HUES64 (cell line): ENCODE measurements around the gene KCNA3.

ENCODE experiments used
- H3K27ac ChIP-seq: 2 replicates; pipeline ENCODE4 v1.7.0; 2013; ENCODE audit warnings: low read depth, low read length, inconsistent platforms
- H3K27me3 ChIP-seq: 2 replicates; pipeline ENCODE4 v1.6.1; 2013; ENCODE audit warnings: mild to moderate bottlenecking, low read length; ENCODE audit not compliant: insufficient read depth
- H3K36me3 ChIP-seq: 2 replicates; pipeline ENCODE4 v1.6.1; 2013; ENCODE audit warnings: mild to moderate bottlenecking, low read length; ENCODE audit not compliant: insufficient read depth
- H3K4me1 ChIP-seq: 2 replicates; pipeline ENCODE4 v1.6.1; 2013; ENCODE audit warnings: mild to moderate bottlenecking, low read length, moderate library complexity; ENCODE audit not compliant: insufficient read depth
- H3K4me3 ChIP-seq: 2 replicates; pipeline ENCODE4 v1.5.1; 2013; ENCODE audit warnings: mild to moderate bottlenecking, low read length, moderate library complexity
- H3K9ac ChIP-seq: 2 replicates; pipeline ENCODE4 v1.6.1; 2013; ENCODE audit warnings: mild to moderate bottlenecking, low read depth, low read length
- H3K9me3 ChIP-seq: 2 replicates; pipeline ENCODE4 v1.6.1; 2013; ENCODE audit warnings: low read depth, low read length; ENCODE audit not compliant: insufficient read depth
- WGBS: fragments of 150-250, 120-280 bp; methylation state at CpG from one replicate; pipeline ENCODE4 v1.1.7; 2013; ENCODE audit warnings: missing lambda C conversion rate; 5-methylcytosine and 5-hydroxymethylcytosine counted together

KCNA3 gene

DNA sequence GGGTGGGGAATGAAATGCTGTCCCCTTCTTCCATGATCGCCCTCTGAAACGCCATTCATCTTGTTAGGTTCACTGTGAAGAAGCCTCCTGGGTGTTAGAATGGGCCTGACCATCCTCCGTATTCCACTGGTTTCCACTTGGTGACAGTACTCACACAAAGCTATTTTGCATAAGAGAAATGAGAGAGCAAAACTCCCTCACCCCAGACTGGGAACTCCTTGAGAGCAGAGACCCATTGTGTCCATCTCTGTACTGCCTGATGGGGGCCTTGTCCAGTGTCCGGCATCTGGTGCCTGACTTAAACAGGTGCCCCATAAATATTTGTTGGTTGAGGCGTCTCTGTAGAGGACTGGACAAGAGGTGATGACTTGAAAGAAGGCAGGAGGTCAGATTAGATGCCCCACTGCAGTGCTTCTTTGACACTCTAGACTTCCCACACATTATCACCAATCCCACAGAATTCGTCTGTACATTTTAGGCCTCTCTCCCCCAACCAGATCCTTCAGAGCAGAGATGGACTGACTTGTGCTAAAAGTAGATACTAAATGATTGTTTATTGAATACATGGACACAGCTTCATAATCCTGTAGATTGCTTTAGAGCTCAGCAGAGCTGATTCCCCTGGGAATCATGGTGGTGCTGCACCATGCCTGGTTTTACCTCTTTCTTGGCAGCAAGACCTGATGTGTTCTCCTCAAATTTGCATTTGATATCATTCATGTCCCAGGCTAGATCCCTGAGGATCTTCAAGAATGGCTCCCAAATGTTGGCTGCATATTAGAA lies 46.2 kb downstream of the KCNA3 start:
- WGBS: 82% methylated on average over 6 of the region's 6 CpGs
- Histone ChIP-seq H3K27me3 (peaks cover 9% of the 10 kb centered on the region; the same call in 1 of the 2 replicates), H3K9ac (no peak overlapping the region), H3K27ac (no peak overlapping the region), H3K36me3 (no peaks in the 10 kb centered on the region), H3K4me3 (no peak overlapping the region), H3K4me1 (no peaks in the 10 kb centered on the region), H3K9me3 (no peaks in the 10 kb centered on the region)

DNA sequence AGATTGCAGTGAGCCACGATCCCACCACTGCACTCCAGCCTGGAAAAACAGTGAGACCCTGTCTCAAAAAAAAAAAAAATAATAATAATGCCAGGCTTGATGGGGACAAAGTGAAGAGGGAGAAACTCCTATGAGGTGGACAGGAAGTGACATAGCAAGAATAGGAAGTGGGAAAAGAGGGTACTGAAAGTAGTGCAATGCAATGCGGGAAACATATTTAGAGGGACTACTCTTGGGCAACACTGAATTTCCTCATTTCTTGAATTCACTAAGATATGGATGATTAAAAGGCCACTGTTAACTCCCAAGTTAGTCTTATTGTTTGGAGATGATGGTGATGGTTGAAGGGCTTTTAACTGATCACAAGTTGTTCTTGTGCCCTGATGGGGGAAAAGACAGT lies 47.0 kb downstream of the KCNA3 start:
- Histone ChIP-seq H3K27me3 (peaks cover 17% of the 10 kb centered on the region; the same call in 1 of the 2 replicates), H3K4me3 (no peak overlapping the region), H3K27ac (no peak overlapping the region), H3K9me3 (no peaks in the 10 kb centered on the region), H3K9ac (no peak overlapping the region), H3K36me3 (no peaks in the 10 kb centered on the region), H3K4me1 (no peaks in the 10 kb centered on the region)
- 100% methylated on average over 1 of the region's 2 CpGs for WGBS

- Histone ChIP-seq H3K36me3 (no peaks in the 10 kb centered on the region), H3K4me1 (no peaks in the 10 kb centered on the region), H3K4me3 (no peak overlapping the region), H3K9me3 (no peaks in the 10 kb centered on the region), H3K27me3 (peaks cover 26% of the 10 kb centered on the region; the same call in 1 of the 2 replicates), H3K27ac (no peak overlapping the region), H3K9ac (no peak overlapping the region)
- 88% methylated on average over 7 of the region's 7 CpGs for WGBS
These were observed 47.9 kb downstream of the KCNA3 start for GRCh38 chr1:110626889-110627288.
